ENCODE data around the gene PLA2G4E.

The PLA2G4E gene

DNA sequence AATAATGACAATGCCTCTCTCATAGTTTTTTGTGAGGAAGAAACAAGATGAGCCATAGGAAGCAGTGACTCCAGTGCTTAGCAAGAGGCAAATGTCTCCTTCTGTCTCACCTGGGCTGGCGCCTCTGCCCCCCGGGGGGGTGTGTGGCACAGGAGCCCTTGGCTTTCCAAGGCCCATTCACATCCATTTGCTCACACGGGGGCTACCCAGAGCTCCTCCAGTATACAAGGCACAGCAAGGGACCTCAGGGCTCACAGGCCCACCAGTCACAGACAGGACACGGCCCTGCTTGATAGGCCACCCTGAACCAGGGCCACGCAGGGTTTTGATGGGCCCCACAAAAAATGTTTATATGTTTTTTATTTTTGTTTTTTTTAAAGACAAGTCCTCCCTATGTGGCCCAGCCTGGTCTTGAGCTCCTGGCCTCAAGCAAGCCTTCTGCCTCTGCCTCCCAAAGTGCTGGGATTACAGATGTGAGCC, 26.6 kb downstream of the PLA2G4E start:
- TF ChIP-seq, protein P1, sequence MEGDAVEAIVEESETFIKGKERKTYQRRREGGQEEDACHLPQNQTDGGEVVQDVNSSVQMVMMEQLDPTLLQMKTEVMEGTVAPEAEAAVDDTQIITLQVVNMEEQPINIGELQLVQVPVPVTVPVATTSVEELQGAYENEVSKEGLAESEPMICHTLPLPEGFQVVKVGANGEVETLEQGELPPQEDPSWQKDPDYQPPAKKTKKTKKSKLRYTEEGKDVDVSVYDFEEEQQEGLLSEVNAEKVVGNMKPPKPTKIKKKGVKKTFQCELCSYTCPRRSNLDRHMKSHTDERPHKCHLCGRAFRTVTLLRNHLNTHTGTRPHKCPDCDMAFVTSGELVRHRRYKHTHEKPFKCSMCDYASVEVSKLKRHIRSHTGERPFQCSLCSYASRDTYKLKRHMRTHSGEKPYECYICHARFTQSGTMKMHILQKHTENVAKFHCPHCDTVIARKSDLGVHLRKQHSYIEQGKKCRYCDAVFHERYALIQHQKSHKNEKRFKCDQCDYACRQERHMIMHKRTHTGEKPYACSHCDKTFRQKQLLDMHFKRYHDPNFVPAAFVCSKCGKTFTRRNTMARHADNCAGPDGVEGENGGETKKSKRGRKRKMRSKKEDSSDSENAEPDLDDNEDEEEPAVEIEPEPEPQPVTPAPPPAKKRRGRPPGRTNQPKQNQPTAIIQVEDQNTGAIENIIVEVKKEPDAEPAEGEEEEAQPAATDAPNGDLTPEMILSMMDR (IDR thresholded peaks at IDR 0.05; ENCODE audit: control insufficient read depth, extremely low read depth, insufficient read depth) = no peak
- H3K4me3 ChIP-seq (ENCODE audit: low read depth, low read length) = no peak overlapping the region
- DNase-seq (ENCODE audit: low read depth) = no peak

DNA sequence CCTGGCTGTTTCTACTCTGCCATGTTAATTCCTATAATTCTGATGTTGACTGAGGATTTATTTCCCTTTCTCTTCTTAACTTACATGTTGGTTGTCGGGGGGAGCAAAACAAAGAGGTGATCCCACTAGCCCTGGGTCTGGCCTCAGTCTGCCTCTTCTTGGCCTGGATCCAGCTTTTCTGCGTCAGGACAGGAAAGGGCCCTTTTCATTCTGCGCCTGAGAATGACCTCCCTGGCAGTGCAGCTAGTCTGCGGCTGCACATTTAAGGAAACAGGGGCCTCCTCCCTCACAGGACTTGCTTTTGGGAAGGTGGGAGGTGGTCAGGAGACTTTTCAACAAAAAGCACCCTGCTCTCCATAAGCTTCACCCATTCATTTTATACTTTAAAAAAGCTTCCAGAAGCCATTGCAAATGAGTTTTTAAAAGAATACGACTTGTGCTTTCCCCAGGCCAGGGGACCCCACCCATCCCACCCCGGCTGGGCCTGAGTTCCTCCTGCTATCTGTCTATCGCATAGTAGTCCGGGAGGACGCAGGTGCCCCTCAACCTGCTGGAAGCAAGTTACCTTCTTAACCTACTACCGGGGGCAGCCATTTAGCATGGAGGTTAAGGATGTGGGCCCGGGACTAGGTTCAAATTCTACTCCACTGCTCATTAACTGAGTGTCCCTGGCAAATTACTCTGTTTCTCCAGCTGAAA, 27.2 kb downstream of the PLA2G4E start:
- H3K4me3 ChIP-seq (ENCODE audit: low read depth, low read length) = no peak overlapping the region
- TF ChIP-seq, protein P1 (IDR thresholded peaks at IDR 0.05; ENCODE audit: control insufficient read depth, extremely low read depth, insufficient read depth) = no peak
- no peak for DNase-seq (ENCODE audit: low read depth)

DNA sequence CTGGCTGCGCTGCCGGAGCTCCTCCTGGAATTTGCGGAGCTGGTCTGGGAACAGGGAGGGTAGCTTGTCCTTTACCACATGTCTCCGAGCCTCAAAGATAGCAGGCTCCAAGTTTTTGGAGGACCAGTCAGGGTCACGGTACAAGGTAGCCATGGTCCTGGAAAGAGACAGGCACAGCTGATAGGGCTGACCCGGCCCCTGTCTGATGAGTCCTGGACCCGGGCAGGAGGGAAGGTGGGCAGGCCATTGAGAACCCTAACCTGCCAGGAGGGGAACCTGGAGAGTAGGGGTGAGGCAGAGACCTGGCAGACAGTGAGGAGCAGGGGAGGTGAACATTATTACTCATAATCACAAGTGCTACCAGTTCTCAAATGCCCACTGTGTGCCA, 28.0 kb downstream of the PLA2G4E start:
- DNase-seq (ENCODE audit: low read depth) = no peak
- TF ChIP-seq, protein P1 (IDR thresholded peaks at IDR 0.05; ENCODE audit: control insufficient read depth, extremely low read depth, insufficient read depth) = no peak
- no peak overlapping the region for H3K4me3 ChIP-seq (ENCODE audit: low read depth, low read length)

DNA sequence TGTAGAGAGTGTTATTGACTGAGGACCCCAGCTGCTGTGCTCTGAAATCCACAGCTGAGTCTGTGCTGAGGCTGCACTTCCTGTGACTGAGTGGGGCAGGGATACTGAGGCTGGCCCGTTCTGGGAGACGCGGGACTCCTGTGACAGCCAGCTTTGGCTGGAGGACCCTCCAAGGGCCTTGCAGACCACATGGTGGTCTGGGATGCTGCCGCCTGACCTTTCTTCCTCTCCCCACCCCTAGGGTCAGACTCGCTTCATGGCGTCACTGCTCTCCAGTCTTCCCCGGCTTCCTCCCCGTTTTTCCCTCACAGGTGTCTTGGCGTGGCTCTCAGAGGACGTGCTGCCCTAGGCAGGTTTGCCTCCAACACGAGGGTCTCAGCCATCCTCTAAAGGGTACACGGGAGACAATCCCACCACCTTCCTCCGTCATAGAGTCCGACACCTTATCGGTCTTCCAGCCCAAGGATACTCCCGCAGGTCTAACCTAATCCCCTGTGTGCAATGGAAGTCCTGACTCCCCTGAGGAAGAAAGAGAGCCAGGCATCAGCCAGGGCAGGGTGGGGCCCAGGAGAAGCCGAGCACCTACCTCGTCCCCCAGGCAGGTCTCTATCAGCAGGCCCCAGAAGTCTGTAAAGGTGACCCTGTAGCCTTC, 28.6 kb downstream of the PLA2G4E start:
- TF ChIP-seq, protein P1 (IDR thresholded peaks at IDR 0.05; ENCODE audit: control insufficient read depth, extremely low read depth, insufficient read depth) = no peak
- DNase-seq (ENCODE audit: low read depth) = no peak
- no peak overlapping the region for H3K4me3 ChIP-seq (ENCODE audit: low read depth, low read length)

DNA sequence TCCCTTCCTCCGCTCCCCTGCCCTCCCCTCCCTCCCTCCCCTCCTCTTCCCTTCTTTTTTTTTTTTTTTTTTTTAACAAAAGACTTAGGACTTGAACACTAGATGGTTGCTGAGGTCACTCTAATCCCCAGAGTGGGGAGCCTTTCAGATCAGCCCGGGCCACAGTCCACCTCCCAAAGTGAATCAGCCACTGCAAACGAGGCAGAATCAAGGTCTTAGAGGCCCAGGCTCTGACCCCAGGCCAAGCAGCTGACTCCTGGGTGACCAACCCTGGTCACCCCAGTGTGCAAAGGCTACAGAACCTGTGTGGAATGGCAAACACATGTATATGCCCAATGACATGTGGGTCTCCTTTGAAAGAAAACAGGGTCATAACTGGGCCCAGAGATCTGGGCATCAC, 30.2 kb downstream of the PLA2G4E start:
- TF ChIP-seq, protein P1 (IDR thresholded peaks at IDR 0.05; ENCODE audit: control insufficient read depth, extremely low read depth, insufficient read depth) = no peak
- no peak overlapping the region for H3K4me3 ChIP-seq (ENCODE audit: low read depth, low read length)
- no peak for DNase-seq (ENCODE audit: low read depth)

DNA sequence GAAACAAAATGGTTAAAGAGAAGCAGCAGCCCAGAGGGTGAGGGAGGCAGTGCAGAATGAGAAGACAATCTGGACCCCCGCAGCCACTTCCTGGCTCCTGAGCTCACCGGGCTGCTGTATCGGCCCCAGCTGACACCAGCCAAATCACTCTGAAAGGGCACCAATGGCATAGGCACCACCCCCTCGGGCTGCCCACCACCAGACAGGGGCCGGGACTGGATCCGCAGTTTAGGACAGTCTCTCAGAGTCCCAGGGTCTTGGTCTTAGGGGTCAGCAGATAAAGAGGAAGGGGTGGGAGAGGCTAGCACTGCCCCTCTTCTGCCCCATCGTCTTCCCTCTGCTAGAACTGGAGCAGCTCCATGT, 30.6 kb downstream of the PLA2G4E start:
- TF ChIP-seq, protein P1 (IDR thresholded peaks at IDR 0.05; ENCODE audit: control insufficient read depth, extremely low read depth, insufficient read depth) = no peak
- H3K4me3 ChIP-seq (ENCODE audit: low read depth, low read length) = no peak overlapping the region
- DNase-seq (ENCODE audit: low read depth) = no peak

Data from LNCaP clone FGC (cell line).